Effector CD8-positive, alpha-beta T cell (primary cell): ENCODE measurements around the gene HOXC6.

Source experiments
- DNase-seq: peaks from one replicate; lab custom pipeline; 2025; lab: John Stamatoyannopoulos, UW

HOXC6 gene

GRCh38 chr12:54029529-54030441 lies 1.5 kb downstream of the HOXC6 start:
- no peak for DNase-seq

GRCh38 chr12:54030442-54030801 lies 2.2 kb downstream of the HOXC6 start:
- no peak for DNase-seq

- no peak for DNase-seq
Measured at GRCh38 chr12:54030889-54031471, 2.7 kb downstream of the HOXC6 start.

DNA sequence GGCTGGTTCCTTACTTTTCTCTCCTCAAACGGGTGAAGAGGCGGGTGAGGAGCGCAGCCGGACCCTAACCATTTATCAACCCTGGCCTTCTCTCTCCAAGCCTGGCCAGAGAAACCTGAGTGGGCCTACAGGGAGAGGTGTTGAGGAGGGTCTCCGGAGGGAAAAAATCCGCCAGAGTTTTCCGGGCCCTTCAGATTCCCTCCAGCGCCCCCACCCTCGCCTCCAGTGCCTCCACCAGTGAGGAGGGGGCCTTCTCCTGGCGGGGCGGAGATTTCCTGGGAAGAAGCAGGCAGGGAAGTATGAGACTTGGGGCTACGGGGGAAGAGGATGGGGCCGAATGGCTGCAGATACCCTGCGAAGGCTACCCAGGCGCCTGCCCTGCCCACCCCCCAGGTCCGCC lies 3.2 kb downstream of the HOXC6 start:
- DNase-seq, result no peak

DNA sequence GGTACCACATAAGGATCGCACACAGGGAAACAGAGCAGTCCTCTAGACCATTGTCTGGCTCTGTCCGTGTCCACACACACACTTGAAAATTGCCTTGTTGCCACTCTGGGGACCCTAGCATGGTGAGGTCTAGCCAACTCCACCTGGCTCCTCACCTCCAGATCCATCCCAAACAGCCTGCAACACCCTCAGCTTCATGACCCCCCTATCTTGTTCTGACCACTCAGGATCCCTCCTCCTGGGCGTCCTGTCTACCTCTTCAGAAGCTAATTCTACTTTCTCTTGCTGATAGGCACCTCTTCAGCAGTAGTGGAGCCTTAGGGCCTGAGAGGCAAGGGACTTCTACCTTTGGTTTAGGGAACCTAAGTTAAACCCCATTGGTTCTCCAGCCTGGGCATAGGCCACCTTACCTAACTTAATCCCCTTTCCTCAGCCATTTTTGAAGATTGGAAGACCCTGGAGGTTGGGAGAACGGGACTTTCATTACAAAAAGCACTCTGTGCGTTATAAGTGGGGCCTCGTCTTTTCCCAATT lies 3.9 kb downstream of the HOXC6 start:
- DNase-seq, result no peak

- peak; percentile 46 for DNase-seq
Measured at GRCh38 chr12:54032627-54033100, 4.4 kb downstream of the HOXC6 start, which contains the start of gene HOXC5. HOXC5 (plus strand) TSS chr12:54033050; CDS start chr12:54033123, 73 bp downstream.

DNA sequence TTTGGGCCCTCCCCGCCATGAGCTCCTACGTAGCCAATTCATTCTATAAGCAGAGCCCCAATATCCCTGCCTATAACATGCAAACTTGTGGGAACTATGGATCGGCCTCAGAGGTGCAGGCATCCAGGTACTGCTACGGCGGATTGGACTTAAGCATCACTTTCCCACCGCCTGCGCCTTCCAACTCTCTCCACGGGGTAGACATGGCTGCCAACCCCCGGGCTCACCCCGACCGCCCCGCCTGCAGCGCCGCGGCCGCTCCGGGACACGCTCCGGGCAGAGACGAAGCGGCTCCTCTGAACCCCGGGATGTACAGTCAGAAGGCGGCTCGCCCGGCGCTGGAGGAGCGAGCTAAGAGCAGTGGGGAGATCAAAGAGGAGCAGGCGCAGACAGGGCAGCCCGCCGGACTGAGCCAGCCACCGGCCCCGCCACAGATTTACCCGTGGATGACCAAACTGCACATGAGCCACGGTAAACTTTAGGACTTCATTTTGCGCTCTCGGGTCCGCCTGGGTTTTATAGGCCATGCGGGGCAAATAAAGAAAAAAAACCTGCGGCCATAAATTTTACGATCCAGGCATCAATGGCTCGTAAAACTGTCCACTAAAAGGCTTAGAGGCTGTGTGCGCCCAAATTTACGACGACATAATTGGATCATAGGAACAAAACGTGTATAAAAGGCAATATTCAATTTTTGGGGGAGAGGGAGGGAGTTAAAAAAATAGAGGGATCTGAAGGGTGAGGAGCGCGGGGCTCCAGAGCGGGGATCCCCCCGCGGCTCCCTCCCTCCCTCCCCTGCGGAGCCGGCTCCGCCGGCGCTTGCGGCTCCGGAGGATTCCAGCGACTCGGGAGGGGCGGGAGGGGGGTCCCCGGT lies 5.1 kb downstream of the HOXC6 start:
- DNase-seq, result no peak

GRCh38 chr12:54033980-54034784 lies 5.9 kb downstream of the HOXC6 start:
- DNase-seq, result no peak

DNA sequence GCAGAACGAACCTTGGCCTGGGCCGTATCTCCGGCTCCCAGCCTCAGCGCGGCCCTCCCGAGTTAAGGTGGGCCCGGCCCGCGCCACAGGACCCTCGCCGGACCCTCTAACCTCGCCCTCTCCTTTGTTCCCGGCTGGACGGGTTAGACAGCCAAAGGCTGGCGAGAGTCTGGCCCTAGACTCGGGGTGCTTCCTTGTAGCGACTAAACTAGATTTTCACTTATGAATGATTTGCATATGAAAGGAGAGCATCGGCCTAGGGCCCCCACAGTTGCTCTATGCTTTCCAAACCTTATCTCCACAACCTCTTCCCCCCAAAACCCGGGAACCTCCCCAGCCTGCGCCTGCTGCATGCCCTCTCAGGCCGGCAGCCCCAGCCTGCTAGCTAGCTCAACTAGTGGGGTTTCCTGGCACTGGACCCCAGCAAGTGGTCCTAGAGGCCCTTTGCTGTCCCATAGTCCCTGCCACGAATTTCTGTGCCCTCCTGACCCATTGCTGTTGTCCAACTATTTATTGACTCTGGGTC lies 6.6 kb downstream of the HOXC6 start:
- no peak for DNase-seq

DNA sequence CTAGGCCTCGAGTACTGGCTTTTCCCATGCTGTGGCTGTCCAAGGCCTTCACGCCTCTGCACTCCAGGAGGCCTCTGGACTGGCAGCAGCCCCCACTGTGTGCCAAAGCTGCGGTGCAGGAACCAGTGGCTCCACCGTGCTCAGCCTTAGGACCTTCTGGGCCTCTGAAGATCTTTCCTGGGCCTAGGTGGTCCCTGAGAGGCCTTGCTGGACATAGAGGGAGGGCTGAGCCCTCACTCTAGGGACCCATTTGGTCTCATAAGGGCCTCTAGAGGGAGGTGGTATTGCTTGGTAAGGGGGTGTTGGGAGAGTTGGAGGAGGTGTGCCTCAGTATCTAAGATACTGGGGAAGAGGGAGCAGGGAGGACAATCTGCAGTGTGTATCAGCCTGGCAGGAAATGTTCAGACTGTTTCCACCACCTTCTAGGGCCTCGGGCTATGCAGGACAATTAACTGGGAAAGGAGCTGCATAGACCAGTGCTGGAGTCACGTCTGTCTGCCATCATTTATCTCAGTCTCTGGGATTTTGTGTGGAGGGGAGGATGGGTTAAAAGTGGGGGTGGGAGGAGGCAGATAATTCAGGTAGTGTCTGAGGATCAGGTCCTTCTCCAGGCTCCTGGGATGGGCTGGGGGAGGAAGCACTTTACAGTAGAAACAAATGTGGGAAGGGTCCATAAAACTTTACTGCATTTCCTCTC lies 7.5 kb downstream of the HOXC6 start:
- DNase-seq, result no peak

GRCh38 chr12:54036620-54037359 lies 8.6 kb downstream of the HOXC6 start:
- DNase-seq, result no peak

- DNase-seq, result no peak
Measured at GRCh38 chr12:54037360-54038283, 9.4 kb downstream of the HOXC6 start.

- DNase-seq, result no peak
Measured at GRCh38 chr12:54038284-54038870, 10.1 kb downstream of the HOXC6 start.

DNA sequence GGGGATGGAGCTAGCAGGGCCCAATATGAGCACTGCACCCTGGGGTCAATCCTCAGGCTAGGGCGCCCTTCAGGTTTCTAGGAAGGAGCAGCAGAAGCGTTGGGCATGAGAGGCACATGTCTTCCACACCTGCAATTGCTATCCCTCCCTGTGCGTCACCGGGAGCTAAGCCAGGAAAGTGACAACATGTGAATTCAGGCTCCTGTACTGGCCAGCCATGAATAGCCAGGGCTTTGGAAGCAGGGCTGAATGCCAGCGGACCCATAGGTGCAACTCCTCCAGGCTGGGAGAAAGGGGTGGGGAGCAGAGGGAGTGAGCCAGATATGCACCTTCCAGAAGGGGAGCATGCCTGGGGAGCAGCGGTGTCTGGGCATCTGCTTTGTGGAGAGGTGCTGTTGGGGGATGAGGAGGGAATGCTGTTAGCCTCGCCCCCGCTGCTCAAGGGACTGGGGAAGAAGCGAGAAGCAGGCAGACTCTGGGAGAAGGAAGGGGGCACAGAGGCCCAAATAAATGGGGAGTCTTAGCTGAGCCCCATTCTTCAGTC lies 10.7 kb downstream of the HOXC6 start:
- no peak for DNase-seq

- DNase-seq, result no peak
Measured at GRCh38 chr12:54039417-54040147, 11.3 kb downstream of the HOXC6 start.

DNA sequence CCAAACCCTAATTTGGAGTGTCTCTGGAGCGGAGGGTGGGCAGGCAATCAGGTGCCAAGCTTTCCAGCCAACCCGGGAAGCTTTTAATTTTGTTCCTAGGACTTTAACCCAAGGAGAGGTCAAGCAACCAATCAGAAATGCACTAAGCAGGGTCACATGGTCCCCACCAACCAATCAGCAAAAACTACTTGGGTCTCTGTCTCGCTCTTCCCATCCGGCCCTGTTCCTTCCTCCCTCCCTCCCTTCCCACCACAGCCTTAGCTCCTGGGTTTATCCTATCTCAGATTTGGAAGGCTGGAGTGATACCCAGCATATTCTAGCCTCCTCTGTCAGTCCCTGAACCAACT lies 11.9 kb downstream of the HOXC6 start:
- DNase-seq, result no peak

- no peak for DNase-seq
Measured at GRCh38 chr12:54040648-54041047, 12.4 kb downstream of the HOXC6 start.
